ENCODE measurements around the gene POU2F3.

Gene POU2F3

GRCh38 chr11:120261931-120262330, 22.0 kb downstream of the POU2F3 start:
- TF ChIP-seq EGR1 (IDR thresholded peaks at IDR 0.05) (no peak), ZBTB7A (IDR thresholded peaks at IDR 0.05; ENCODE audit: low read depth) (no peak)

GRCh38 chr11:120267319-120267718, 27.4 kb downstream of the POU2F3 start:
- TF ChIP-seq EP300 (IDR thresholded peaks at IDR 0.05; ENCODE audit: borderline replicate concordance) = no peak
- no peak for TF ChIP-seq MAX (IDR thresholded peaks at IDR 0.05)
- TF ChIP-seq TEAD4 (IDR thresholded peaks at IDR 0.05) = no peak
- TF ChIP-seq, protein P1, sequence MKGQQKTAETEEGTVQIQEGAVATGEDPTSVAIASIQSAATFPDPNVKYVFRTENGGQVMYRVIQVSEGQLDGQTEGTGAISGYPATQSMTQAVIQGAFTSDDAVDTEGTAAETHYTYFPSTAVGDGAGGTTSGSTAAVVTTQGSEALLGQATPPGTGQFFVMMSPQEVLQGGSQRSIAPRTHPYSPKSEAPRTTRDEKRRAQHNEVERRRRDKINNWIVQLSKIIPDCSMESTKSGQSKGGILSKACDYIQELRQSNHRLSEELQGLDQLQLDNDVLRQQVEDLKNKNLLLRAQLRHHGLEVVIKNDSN (IDR thresholded peaks at IDR 0.05) = no peak

- no peak for TF ChIP-seq MAX (IDR thresholded peaks at IDR 0.05)
- no peak for TF ChIP-seq TCF12 (IDR thresholded peaks at IDR 0.05; ENCODE audit: low read depth)
- no peak for TF ChIP-seq FOXM1 (IDR thresholded peaks at IDR 0.05; ENCODE audit: borderline replicate concordance, low read depth)
- no peak for TF ChIP-seq ZBTB7A (IDR thresholded peaks at IDR 0.05; ENCODE audit: low read depth)
- no peak for TF ChIP-seq REST (IDR thresholded peaks at IDR 0.05; ENCODE audit: low read depth)
- no peak for TF ChIP-seq EP300 (IDR thresholded peaks at IDR 0.05; ENCODE audit: borderline replicate concordance)
- TF ChIP-seq EGR1 (IDR thresholded peaks at IDR 0.05) = no peak
- no peak for TF ChIP-seq CEBPB (IDR thresholded peaks at IDR 0.05)
- TF ChIP-seq CREB1 (IDR thresholded peaks at IDR 0.05; ENCODE audit: low read depth) = no peak
- no peak for TF ChIP-seq RAD21 (IDR thresholded peaks at IDR 0.05; ENCODE audit: low read depth)
- no peak for TF ChIP-seq TAF1 (IDR thresholded peaks at IDR 0.05; ENCODE audit: low read depth)
- TF ChIP-seq NFIC (IDR thresholded peaks at IDR 0.05) = no peak
- no peak for TF ChIP-seq YY1 (IDR thresholded peaks at IDR 0.05; ENCODE audit: low read depth)
- TF ChIP-seq, protein P1 (IDR thresholded peaks at IDR 0.05) = no peak
- no peak for TF ChIP-seq TEAD4 (IDR thresholded peaks at IDR 0.05)
Observed at GRCh38 chr11:120268686-120269085, 28.7 kb downstream of the POU2F3 start.

DNA sequence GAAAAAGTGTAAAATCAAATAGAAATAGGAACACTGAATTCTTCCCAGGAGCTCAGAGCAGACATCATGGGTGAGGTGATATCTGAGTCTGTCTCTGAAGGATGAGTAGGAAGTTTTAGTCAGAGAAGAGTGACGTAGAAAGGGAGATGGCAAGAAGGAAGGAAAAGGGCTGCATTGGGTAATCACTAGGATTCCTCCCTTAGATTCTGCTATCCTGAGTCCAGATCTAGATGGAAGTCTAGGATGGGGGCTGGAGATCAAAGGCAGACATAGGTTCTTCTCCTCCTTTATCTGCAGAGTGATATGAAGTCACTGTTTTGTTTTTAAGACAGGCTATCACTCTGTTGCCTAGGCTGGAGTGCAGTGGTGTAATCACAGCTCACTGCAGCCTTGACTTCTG, 30.4 kb downstream of the POU2F3 start:
- TF ChIP-seq TAF1 (IDR thresholded peaks at IDR 0.05; ENCODE audit: low read depth) (no peak), REST (IDR thresholded peaks at IDR 0.05; ENCODE audit: low read depth) (no peak), NFIC (IDR thresholded peaks at IDR 0.05) (no peak), CREB1 (IDR thresholded peaks at IDR 0.05; ENCODE audit: low read depth) (no peak), MAX (IDR thresholded peaks at IDR 0.05) (no peak)

DNA sequence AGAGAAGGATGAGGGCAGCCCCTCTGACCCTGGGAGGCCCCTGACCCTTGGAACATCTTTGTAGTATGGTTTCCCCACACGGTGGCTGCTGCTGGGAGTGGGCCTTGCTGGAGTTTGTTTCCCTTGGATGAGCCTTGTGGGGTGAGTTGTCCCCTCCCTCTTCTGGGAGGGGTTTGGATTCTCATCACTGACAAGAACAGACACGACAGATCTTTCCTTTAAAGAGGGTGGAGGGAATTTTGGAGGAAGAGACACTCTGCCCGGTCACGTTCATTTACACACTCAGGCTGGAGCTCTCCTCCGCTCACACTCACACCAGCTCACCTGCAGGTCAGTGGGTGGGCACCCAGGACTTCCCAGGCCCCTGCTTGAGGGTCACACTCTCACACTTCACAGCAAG, 31.7 kb downstream of the POU2F3 start:
- TF ChIP-seq NFIC (IDR thresholded peaks at IDR 0.05) (no peak), MAX (IDR thresholded peaks at IDR 0.05) (no peak), YY1 (IDR thresholded peaks at IDR 0.05; ENCODE audit: low read depth) (no peak), TEAD4 (IDR thresholded peaks at IDR 0.05) (no peak), TAF1 (IDR thresholded peaks at IDR 0.05; ENCODE audit: low read depth) (no peak), REST (IDR thresholded peaks at IDR 0.05; ENCODE audit: low read depth) (no peak)
- TF ChIP-seq, protein P1 (IDR thresholded peaks at IDR 0.05) = no peak
